Measurements from ENCODE around the gene LRRC37A2.
"Not testable (repeated sequence)": the region's sequence is repeated elsewhere in the genome, so short reads cannot be mapped to it uniquely, and the experiment has no call there.

LRRC37A2 gene

GRCh38 chr17:46598344-46598931 lies 86.2 kb downstream of the LRRC37A2 start:
- DNase-seq = not testable (repeated sequence)

- DNase-seq = not testable (repeated sequence)
Observed at GRCh38 chr17:46600767-46601166, 88.5 kb downstream of the LRRC37A2 start.

- not testable (repeated sequence) for DNase-seq
Observed at GRCh38 chr17:46603125-46603524, 90.9 kb downstream of the LRRC37A2 start.

Data from stimulated activated naive CD4-positive, alpha-beta T cell (primary cell).